Liver (tissue), 9 donors: ENCODE data around the gene RECK. TPM values are rescaled to one million over a fixed set of nuclear protein-coding genes. Genes with fewer than 3 reads are reported as not detected.

Experiments used
- DNase-seq: peaks from one replicate; pipeline ENCODE4 v3.0.0-alpha.2; 2017; ENCODE audit warnings: low spot score
- H3K27ac ChIP-seq, 2 donors: one replicate each; pipeline ENCODE4 v1.7.0; 2013; ENCODE audit warnings: inconsistent platforms in 2 of 2, low read length in 2 of 2, control low read depth in 1 of 2, low read depth in 1 of 2, mild to moderate bottlenecking in 1 of 2
- H3K27me3 ChIP-seq, 4 donors: one replicate each; pipeline versions ENCODE4 v1.6.1 to v1.7.0; 2013; ENCODE audit warnings: low read length in 3 of 4, inconsistent platforms in 1 of 4, mild to moderate bottlenecking in 1 of 4, moderate library complexity in 1 of 4; ENCODE audit not compliant: control insufficient read depth in 4 of 4, insufficient read depth in 4 of 4
- H3K36me3 ChIP-seq, 4 donors: one replicate each; pipeline versions ENCODE4 v1.6.1 to v1.7.0; 2013; ENCODE audit warnings: low read length in 3 of 4, mild to moderate bottlenecking in 3 of 4, low read depth in 1 of 4, moderate library complexity in 1 of 4; ENCODE audit not compliant: control insufficient read depth in 4 of 4, insufficient read depth in 3 of 4
- H3K4me1 ChIP-seq, 4 donors: one replicate each; pipeline versions ENCODE4 v1.6.1 to v1.7.0; 2013; ENCODE audit warnings: low read length in 3 of 4, mild to moderate bottlenecking in 3 of 4, moderate library complexity in 1 of 4; ENCODE audit not compliant: control insufficient read depth in 4 of 4, insufficient read depth in 4 of 4
- H3K4me3 ChIP-seq, 3 donors: one replicate each; pipeline versions ENCODE4 v1.6.1 to v1.7.0; 2013; ENCODE audit warnings: low read length in 3 of 3, control low read depth in 1 of 3, low read depth in 1 of 3, mild to moderate bottlenecking in 1 of 3
- H3K9ac ChIP-seq, 2 donors: one replicate each; pipeline ENCODE4 v1.7.0; 2013; ENCODE audit warnings: low read length in 2 of 2, mild to moderate bottlenecking in 2 of 2, moderate library complexity in 2 of 2, control low read depth in 1 of 2, low read depth in 1 of 2
- H3K9me3 ChIP-seq, 4 donors: one replicate each; pipeline versions ENCODE4 v1.6.1 to v1.7.0; 2013; ENCODE audit warnings: low read length in 3 of 4; ENCODE audit not compliant: control insufficient read depth in 4 of 4
- ATF3 ChIP-seq: IDR thresholded peaks from 2 replicates; pipeline ENCODE4 v1.6.1; 2016; ENCODE audit warnings: antibody characterized with exemption
- CTCF ChIP-seq: fragments of 150-350 bp; IDR thresholded peaks from 2 replicates; pipeline ENCODE4 v1.5.1; 2017; ENCODE audit warnings: improper control_type of control experiment, low read depth, low read length; ENCODE audit not compliant: missing input control
- EGR1 ChIP-seq, 2 donors: IDR thresholded peaks; 2 replicates each; pipeline ENCODE4 v1.6.1; 2016 to 2018; ENCODE audit warnings: antibody characterized with exemption in 2 of 2, low read depth in 2 of 2
- FOXA1 ChIP-seq: IDR thresholded peaks from 2 replicates; pipeline ENCODE4 v1.6.1; 2016; ENCODE audit warnings: antibody characterized with exemption
- FOXA2 ChIP-seq: IDR thresholded peaks from 2 replicates; pipeline ENCODE4 v1.6.1; 2016; ENCODE audit warnings: antibody characterized with exemption
- GABPA ChIP-seq, 2 donors: IDR thresholded peaks in 1 of 2; conservative IDR thresholded peaks in 1 of 2; 2 replicates each; pipeline ENCODE4 v1.6.1; 2016; ENCODE audit warnings: antibody characterized with exemption in 2 of 2, mild to moderate bottlenecking in 1 of 2, moderate library complexity in 1 of 2
- HNF4A ChIP-seq, 2 donors: conservative IDR thresholded peaks; 2 replicates each; pipeline ENCODE4 v1.6.1; 2016; ENCODE audit warnings: antibody characterized with exemption in 2 of 2, mild to moderate bottlenecking in 2 of 2
- HNF4G ChIP-seq: IDR thresholded peaks from 2 replicates; pipeline ENCODE4 v1.6.1; 2016; ENCODE audit warnings: antibody characterized with exemption
- JUND ChIP-seq, 2 donors: IDR thresholded peaks; 2 replicates each; pipeline ENCODE4 v1.6.1; 2016; ENCODE audit warnings: antibody characterized with exemption in 2 of 2
- MAX ChIP-seq: IDR thresholded peaks from 2 replicates; pipeline ENCODE4 v1.6.1; 2016; ENCODE audit warnings: antibody characterized with exemption
- NR2F2 ChIP-seq: IDR thresholded peaks from 2 replicates; pipeline ENCODE4 v1.6.1; 2016; ENCODE audit warnings: antibody characterized with exemption
- RAD21 ChIP-seq, 2 donors: IDR thresholded peaks; 2 replicates each; pipeline ENCODE4 v1.6.1; 2016; ENCODE audit warnings: antibody characterized with exemption in 2 of 2, mild to moderate bottlenecking in 2 of 2
- REST ChIP-seq: IDR thresholded peaks from 2 replicates; pipeline ENCODE4 v1.6.1; 2016; ENCODE audit warnings: antibody characterized with exemption, mild to moderate bottlenecking
- RXRA ChIP-seq, 2 donors: IDR thresholded peaks; 2 replicates each; pipeline ENCODE4 v1.6.1; 2017 to 2018; ENCODE audit warnings: antibody characterized with exemption in 2 of 2, mild to moderate bottlenecking in 1 of 2
- SP1 ChIP-seq: IDR thresholded peaks from 2 replicates; pipeline ENCODE4 v1.6.1; 2018; ENCODE audit warnings: antibody characterized with exemption, mild to moderate bottlenecking
- TAF1 ChIP-seq: conservative IDR thresholded peaks from 2 replicates; pipeline ENCODE4 v1.6.1; 2016; ENCODE audit warnings: antibody characterized with exemption, mild to moderate bottlenecking
- YY1 ChIP-seq: IDR thresholded peaks from 2 replicates; pipeline ENCODE4 v1.6.1; 2016; ENCODE audit warnings: antibody characterized with exemption, mild to moderate bottlenecking
- ZBTB33 ChIP-seq: IDR thresholded peaks from 2 replicates; pipeline ENCODE4 v1.6.1; 2016; ENCODE audit warnings: antibody characterized with exemption
- WGBS: extraction: QIAGEN DNeasy Blood & Tissue Kit; methylation state at CpG from one replicate; pipeline ENCODE4 v1.1.7; 2013; 5-methylcytosine and 5-hydroxymethylcytosine counted together
- polyA plus RNA-seq, 2 donors: library from polyadenylated mRNA; stranded (reverse) in 1 of 2; unstranded in 1 of 2; fragments of 200-250 nt in 1 of 2; fragments of >200 nt in 1 of 2; fragmentation: Nextera tagmentation in 1 of 2; extraction: Ambion mirVana in 1 of 2; gene quantifications; one replicate each; pipeline versions ENCODE4 v1.2.1 to v1.2.3, GENCODE V29; 2013 to 2015
- total RNA-seq, 2 donors: library from RNA; depleted of rRNA; stranded (reverse); fragments of >200 nt; gene quantifications; one replicate each; pipeline ENCODE4 v1.2.3, GENCODE V29; 2014
- donor health status: healthy.
- donor health status: healthy.
- donor health status: healthy.
- donor health status: healthy.
- donor health status: healthy.

Gene RECK
- total and polyA plus RNA-seq, 4 donors: 2.1 to 3.5 (median 2.3) TPM

GRCh38 chr9:36053971-36054370, 17.3 kb downstream of the RECK start:
- no peak for DNase-seq
- no peaks in the 10 kb centered on the region for H3K9me3 ChIP-seq
- no peak overlapping the region for H3K4me3 ChIP-seq
- WGBS: 63% methylated on average over 3 of the region's 3 CpGs
- H3K27ac ChIP-seq: no peak overlapping the region
- H3K9ac ChIP-seq: no peak overlapping the region
- H3K4me1 ChIP-seq: no peaks in the 10 kb centered on the region
- peaks cover 0 to 2% (median 0%) of the 10 kb centered on the region in 4 donors for H3K27me3 ChIP-seq
- H3K36me3 ChIP-seq: no peaks in the 10 kb centered on the region
- TF ChIP-seq YY1 (no peak), HNF4G (no peak), ZBTB33 (no peak), JUND (IDR thresholded peaks at IDR 0.05) (no peak), EGR1 (IDR thresholded peaks at IDR 0.05; ENCODE audit: low read depth in 2 of 2) (no peak), FOXA2 (no peak), TAF1 (no peak), NR2F2 (no peak), FOXA1 (no peak), ATF3 (no peak), SP1 (no peak), REST (no peak), HNF4A (conservative IDR thresholded peaks at IDR 0.05) (no peak), MAX (no peak), RAD21 (IDR thresholded peaks at IDR 0.05) (no peak), GABPA (IDR thresholded peaks at IDR 0.05 in 1 of 2, conservative IDR thresholded peaks at IDR 0.05 in 1 of 2) (no peak), CTCF (no peak), RXRA (IDR thresholded peaks at IDR 0.05) (no peak)
